ENCODE results near the gene TMEM11. TPM values are rescaled to one million over a fixed set of nuclear protein-coding genes. Genes with fewer than 3 reads are reported as not detected.
A peak's percentile ranks its signal among the peaks of the same experiment; 100 is the strongest.

Gene TMEM11
- polyA plus RNA-seq, 3 donors = 25.7 to 68.1 (median 59.5) TPM

DNA sequence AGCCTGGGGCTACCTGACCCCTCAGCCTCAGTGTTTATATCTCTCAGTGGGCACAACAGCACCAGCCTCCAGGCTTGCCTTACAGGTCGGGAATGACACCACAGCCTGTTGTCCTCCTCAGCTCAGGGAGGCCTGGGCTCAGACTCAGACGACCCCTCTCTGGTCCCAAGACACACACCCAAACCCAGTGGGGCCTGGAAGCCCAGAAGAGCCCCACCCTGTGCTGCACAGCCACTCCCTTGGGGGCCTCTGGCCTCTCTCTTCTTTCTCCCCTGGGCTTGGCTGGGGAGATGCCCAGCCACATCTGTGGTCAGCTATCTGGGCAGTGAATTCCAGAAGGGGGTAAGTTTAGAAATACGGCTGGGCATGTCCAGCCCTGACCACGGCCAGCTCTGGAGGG lies 36.9 kb upstream of the TMEM11 start:
- Histone ChIP-seq H3K4me2 (replicated peaks; ENCODE audit: extremely low read depth, low read length, poor library complexity, severe bottlenecking) (no peak overlapping the region), H3K4me3 (replicated peaks in 1 of 3; ENCODE audit: low read depth in 2 of 3, low read length in 3 of 3) (no peak overlapping the region)
- H3K27me3 Mint-ChIP-seq (ENCODE audit: low read depth in 3 of 3) = peaks cover 3 to 9% (median 4%) of the 10 kb centered on the region in 3 donors

DNA sequence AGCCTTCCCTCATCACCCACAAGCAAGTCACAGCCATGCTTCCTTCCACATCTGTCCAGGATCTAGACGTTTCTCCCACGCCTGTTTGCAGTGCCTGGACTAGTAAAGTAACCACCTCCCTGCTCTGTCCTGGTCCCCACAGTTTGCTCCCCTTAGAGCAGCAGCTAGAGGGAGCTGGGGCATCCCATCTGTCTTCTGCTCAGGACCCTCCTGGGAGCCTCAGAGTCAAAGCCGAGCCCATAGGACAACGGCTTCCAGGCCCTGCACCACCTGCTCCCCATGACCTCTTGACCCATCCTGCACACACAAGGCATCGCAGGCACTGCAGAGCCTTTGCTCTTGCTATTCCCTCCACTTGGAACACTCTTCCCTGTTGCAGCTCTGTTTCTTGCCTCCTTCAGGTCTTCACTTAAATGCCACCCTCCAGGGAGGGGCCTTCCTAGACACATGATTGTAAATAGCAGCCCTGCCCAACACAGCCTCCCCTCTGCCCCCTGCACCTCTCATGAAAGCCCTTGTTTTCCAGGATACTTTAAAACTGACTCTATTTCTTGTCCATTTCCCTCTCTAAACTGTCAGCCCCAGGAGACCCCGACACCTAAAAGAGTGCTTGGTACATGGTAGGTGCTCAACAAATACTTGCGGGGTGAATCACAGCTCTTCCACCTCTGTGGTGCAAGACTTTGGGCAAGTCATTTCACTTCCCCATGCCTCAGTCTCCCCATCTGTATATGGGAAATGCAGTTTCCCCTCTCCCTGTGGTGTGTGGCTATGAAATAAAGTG lies 36.2 kb upstream of the TMEM11 start:
- Histone ChIP-seq H3K36me3 (replicated peaks in 1 of 2; ENCODE audit: control insufficient read depth in 1 of 2, insufficient read depth in 2 of 2, low read length in 2 of 2) (no peaks in the 10 kb centered on the region), H3K4me3 (replicated peaks in 1 of 3; ENCODE audit: low read depth in 2 of 3, low read length in 3 of 3) (no peak overlapping the region), H2AFZ (ENCODE audit: insufficient read depth, low read depth, low read length, poor library complexity, severe bottlenecking) (no peak overlapping the region), H3K4me2 (replicated peaks; ENCODE audit: extremely low read depth, low read length, poor library complexity, severe bottlenecking) (no peak overlapping the region), H3K79me2 (ENCODE audit: insufficient read depth, low read length) (peaks cover 3% of the 10 kb centered on the region), H3K9ac (ENCODE audit: insufficient read depth, low read length, poor library complexity, severe bottlenecking) (no peak overlapping the region), H3K4me1 (ENCODE audit: control insufficient read depth in 1 of 2, insufficient read depth in 2 of 2, low read length in 2 of 2) (peaks cover 21 to 37% of the 10 kb centered on the region in 2 donors), H3K27ac (ENCODE audit: low read depth in 1 of 2, low read length in 2 of 2) (no peak overlapping the region), H3K27me3 (ENCODE audit: control insufficient read depth in 2 of 2, insufficient read depth in 2 of 2, low read length in 2 of 2) (no peaks in the 10 kb centered on the region), H3K9me3 (replicated peaks in 1 of 2; ENCODE audit: control insufficient read depth in 1 of 2, insufficient read depth in 1 of 2, low read length in 2 of 2) (no peaks in the 10 kb centered on the region), H4K20me1 (ENCODE audit: insufficient read depth, low read length) (peaks cover 69% of the 10 kb centered on the region)
- Mint-ChIP-seq H3K27ac (peak overlapping the region in 2 of 7 donors; percentile 25 to 71), H3K4me3 (peak overlapping the region in 1 of 2 donors; percentile 22), H3K9me3 (peaks cover 0 to 2% (median 0%) of the 10 kb centered on the region in 7 donors), H3K4me1 (peaks cover 36% of the 10 kb centered on the region), H3K36me3 (peaks cover 3 to 12% of the 10 kb centered on the region in 2 donors), H3K27me3 (ENCODE audit: low read depth in 3 of 3) (peaks cover 3 to 9% (median 3%) of the 10 kb centered on the region in 3 donors)
- TF ChIP-seq, protein P1, sequence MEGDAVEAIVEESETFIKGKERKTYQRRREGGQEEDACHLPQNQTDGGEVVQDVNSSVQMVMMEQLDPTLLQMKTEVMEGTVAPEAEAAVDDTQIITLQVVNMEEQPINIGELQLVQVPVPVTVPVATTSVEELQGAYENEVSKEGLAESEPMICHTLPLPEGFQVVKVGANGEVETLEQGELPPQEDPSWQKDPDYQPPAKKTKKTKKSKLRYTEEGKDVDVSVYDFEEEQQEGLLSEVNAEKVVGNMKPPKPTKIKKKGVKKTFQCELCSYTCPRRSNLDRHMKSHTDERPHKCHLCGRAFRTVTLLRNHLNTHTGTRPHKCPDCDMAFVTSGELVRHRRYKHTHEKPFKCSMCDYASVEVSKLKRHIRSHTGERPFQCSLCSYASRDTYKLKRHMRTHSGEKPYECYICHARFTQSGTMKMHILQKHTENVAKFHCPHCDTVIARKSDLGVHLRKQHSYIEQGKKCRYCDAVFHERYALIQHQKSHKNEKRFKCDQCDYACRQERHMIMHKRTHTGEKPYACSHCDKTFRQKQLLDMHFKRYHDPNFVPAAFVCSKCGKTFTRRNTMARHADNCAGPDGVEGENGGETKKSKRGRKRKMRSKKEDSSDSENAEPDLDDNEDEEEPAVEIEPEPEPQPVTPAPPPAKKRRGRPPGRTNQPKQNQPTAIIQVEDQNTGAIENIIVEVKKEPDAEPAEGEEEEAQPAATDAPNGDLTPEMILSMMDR (IDR thresholded peaks at IDR 0.05) = no peak
- WGBS (ENCODE audit: insufficient coverage) = 71% methylated on average over 4 of the region's 7 CpGs
- intact Hi-C loops (cut with micrococcal nuclease) = loop anchor here (5.0 to 10.0 kb wide), 2 partner anchors 38 to 125 kb away; partner anchors contain the start of genes TMEM11 (in 2 of the 2) and DHRS7B (in 1 of the 2)
- no peak for DNase-seq

More for the DNA sequence above, 36.9 kb upstream of the TMEM11 start:
- peak overlapping the region in 1 of 7 donors; percentile 31 for H3K27ac Mint-ChIP-seq
- Histone ChIP-seq H3K27ac (ENCODE audit: low read depth in 1 of 2, low read length in 2 of 2) (no peak overlapping the region), H3K27me3 (ENCODE audit: control insufficient read depth in 2 of 2, insufficient read depth in 2 of 2, low read length in 2 of 2) (no peaks in the 10 kb centered on the region), H3K9me3 (replicated peaks in 1 of 2; ENCODE audit: control insufficient read depth in 1 of 2, insufficient read depth in 1 of 2, low read length in 2 of 2) (no peaks in the 10 kb centered on the region), H3K79me2 (ENCODE audit: insufficient read depth, low read length) (peaks cover 3% of the 10 kb centered on the region), H2AFZ (ENCODE audit: insufficient read depth, low read depth, low read length, poor library complexity, severe bottlenecking) (no peak overlapping the region), H3K36me3 (replicated peaks in 1 of 2; ENCODE audit: control insufficient read depth in 1 of 2, insufficient read depth in 2 of 2, low read length in 2 of 2) (no peaks in the 10 kb centered on the region), H4K20me1 (ENCODE audit: insufficient read depth, low read length) (peaks cover 61% of the 10 kb centered on the region), H3K9ac (ENCODE audit: insufficient read depth, low read length, poor library complexity, severe bottlenecking) (no peak overlapping the region), H3K4me1 (ENCODE audit: control insufficient read depth in 1 of 2, insufficient read depth in 2 of 2, low read length in 2 of 2) (peaks cover 21 to 37% of the 10 kb centered on the region in 2 donors)
- peaks cover 0 to 2% (median 0%) of the 10 kb centered on the region in 7 donors for H3K9me3 Mint-ChIP-seq
- H3K4me1 Mint-ChIP-seq = peaks cover 36% of the 10 kb centered on the region
- TF ChIP-seq, protein P1 (IDR thresholded peaks at IDR 0.05) = no peak
- intact Hi-C loops (cut with micrococcal nuclease) = loop anchor here (5.0 to 10.0 kb wide), 2 partner anchors 39 to 126 kb away; partner anchors contain the start of genes TMEM11 (in 2 of the 2) and DHRS7B (in 1 of the 2)
- 79% methylated on average over 2 of the region's 4 CpGs for WGBS (ENCODE audit: insufficient coverage)
- no peak overlapping the region for H3K4me3 Mint-ChIP-seq
- no peak for DNase-seq
- peaks cover 3 to 12% of the 10 kb centered on the region in 2 donors for H3K36me3 Mint-ChIP-seq

All from CD14-positive monocyte (primary cell).